ENCODE measurements around the gene GDF10. TPM values are rescaled to one million over a fixed set of nuclear protein-coding genes. Genes with fewer than 3 reads are reported as not detected.
A peak's percentile ranks its signal among the peaks of the same experiment; 100 is the strongest.

Gene GDF10
- total RNA-seq, 1 donor, result 1.1 TPM

DNA sequence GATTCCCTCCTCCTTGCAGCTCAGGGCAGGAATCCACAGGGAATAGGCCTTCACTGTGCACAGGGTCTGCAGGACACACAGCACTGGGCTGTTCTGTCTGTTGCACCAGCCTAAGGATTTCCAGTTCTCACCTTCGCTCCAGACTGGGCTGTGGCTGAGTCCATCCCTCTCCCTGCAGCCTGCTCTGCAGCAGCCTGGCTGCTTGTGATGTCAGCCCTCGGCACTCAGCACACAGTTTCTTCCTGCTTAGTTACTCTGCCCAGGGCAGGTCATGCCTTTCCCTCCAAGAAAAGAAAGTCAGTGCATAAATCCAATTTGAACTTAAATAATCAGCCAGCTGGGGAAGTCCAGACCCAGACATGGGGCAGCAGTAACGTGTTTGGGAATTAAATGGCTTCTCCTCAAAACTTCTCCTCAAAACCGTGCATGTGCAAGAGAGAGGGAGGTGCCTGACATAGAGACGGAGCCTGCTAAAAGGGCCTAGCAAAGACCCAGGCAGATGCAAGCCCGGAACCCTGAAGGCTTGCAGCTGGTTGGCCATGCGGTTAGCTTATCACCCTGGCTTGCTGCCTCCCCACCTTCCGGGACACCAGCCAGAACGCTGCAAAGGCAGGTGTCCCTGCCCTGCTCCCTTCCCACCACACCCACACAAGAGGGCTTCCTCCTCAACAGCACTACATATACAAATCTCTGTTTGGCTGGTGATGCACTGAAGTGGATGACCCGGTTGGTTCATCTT, 11.4 kb downstream of the GDF10 start:
- DNase-seq (ENCODE audit: low read depth in 2 of 3, low spot score in 2 of 3), result peak; percentile 31 to 57 (median 41)

DNA sequence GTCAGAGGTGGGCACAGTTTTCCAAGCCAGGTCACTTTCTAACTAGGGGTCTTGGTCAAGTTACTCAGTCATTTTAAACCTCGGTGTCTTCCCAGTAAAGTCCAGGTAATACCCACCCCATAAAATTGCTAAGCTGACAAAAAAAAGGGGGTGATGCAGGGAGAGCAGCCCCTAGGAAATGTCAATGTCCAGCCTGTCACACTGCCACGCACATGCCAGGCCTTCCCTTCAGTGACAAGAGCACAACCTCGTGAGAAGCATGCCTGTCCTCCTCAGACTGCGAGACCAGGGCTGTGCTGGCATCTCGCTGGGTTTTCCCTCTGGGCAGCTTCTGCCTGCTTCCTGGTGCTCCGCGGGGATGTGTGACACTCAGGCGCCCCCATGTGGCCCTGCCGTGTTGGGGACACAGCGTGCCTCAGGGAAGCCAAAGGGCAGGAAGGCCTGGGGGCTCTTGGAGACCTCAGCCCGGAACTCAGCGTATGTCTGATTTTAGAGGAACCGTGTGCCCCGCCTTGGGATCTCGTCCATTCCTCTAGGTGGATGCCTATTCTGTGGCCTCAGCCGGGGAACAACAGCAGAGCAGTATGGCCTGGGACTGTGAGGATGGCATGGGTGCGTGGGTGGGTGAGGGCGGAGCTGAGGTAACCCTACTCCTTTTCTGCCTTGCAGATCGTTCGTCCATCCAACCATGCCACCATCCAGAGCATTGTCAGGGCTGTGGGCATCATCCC, 12.1 kb downstream of the GDF10 start:
- DNase-seq (ENCODE audit: low read depth in 2 of 3, low spot score in 2 of 3), result peak; percentile 52 to 83 (median 74)

DNA sequence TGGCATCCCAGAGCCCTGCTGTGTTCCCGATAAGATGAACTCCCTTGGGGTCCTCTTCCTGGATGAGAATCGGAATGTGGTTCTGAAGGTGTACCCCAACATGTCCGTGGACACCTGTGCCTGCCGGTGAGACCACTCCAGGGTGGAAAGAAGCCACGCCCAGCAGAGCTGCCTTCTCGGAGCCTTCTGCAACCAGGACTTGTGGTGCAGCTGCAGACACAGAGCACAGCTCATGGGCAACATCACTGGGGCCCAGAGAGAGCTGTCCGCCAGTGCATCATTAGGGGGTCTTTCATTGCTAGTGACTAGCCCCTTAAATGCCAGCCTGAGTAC, 12.6 kb downstream of the GDF10 start:
- DNase-seq (ENCODE audit: low read depth in 2 of 3, low spot score in 2 of 3), result no peak

DNA sequence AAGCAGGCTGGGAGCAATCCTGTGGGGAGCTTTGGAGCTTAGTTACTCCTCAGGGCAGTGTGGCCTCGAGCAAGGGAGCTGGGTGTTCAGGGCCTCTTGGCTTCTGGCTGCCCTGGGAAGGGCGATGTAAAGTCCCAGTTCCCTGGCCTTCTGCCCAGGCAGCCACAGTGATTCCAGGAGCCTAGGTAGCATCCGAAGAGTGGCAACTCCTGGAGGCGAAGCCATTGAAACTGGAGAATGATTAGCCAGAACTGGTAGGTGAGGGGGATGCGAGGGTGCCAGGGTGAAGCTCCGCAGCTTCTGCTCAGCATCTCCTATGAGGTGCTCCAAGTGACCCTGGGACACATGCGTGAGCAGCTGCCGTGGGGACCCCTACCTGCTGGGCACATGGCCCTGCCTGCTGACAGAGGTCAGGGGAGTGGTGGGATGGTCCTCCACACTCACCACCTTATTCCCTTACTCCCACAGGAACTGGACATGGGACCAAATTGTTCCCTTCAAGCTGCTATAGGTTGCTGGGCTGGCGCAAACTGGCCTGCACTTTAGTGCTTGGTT, 14.5 kb downstream of the GDF10 start:
- DNase-seq (ENCODE audit: low read depth in 2 of 3, low spot score in 2 of 3), result no peak

DNA sequence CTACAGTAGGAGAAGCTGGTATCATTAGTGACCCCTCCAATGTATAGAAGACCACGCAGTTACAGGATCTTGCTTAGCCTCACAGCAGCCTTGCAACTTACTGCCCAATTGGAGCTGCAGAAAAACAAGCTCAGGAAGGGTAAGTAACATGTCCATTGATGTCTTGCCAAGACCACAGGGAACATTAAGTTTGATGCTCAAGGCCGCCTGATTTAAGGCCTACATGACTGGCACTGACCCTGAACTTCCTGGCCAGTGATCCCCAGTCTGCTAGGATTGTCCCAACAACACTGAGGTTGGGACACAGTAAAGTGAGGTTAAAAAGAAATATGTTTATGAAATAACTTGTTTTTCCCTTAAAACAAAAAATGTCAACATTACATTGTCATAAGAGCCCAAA, 15.4 kb downstream of the GDF10 start:
- DNase-seq (ENCODE audit: low read depth in 2 of 3, low spot score in 2 of 3), result no peak

DNA sequence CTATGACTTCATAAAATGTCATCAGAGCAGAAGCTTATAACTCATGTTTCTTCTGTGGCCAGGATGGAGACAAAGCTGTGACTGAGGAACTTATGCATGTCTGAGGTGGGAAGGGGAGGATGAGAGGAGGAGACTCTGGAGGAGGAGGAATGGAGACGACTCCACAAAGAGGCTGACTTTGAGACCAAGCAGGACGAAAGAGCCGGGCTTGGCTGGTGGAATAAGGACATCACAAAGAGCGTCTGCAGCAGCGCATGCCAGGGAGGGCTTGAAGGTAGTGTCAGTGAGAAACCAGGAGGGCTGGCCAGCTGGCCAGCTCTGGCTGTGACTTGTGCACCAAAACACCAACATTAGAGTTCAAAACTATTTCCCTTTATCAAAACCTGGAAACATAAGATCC, 16.1 kb downstream of the GDF10 start:
- DNase-seq (ENCODE audit: low read depth in 2 of 3, low spot score in 2 of 3), result no peak

DNA sequence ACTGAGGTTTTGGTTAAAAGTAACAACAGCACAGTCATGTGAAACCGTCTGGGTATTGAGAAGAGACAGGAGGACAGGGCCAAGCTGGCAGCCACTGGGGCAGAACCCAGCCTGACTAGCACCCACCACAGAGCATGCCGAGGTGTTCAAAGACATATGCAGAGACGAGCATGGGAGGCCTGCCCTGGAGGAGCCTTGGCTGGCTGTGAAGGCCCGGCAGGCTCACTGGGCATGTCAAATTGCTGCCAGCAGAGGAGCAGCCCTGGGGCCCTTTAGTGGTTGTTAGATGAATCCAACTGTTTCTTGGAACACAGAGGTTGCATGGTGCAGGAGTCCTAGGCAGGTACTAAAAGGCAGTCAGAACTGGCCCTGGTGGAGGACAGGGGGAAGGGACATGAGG, 17.3 kb downstream of the GDF10 start:
- DNase-seq (ENCODE audit: low read depth in 2 of 3, low spot score in 2 of 3), result no peak

DNA sequence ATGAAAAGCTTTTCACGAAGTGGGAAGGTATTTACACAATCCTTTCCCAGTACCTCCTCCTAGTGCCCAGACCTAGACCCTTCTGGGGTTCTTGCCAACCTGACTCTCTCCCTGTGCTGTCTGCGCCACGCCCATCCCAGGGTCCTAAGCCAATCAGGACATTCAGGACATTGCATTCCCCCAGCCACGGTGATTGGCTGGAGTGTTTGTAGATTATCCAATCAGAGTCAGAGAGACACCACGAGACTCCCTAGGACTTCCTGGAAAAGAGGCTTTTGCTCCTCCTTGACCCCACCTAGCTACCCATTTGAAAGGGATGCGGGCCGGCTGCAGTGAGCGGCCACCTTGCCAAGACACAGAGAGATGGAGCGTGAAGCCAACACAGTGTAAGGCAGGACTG, 18.7 kb downstream of the GDF10 start:
- no peak for DNase-seq (ENCODE audit: low read depth in 2 of 3, low spot score in 2 of 3)

DNA sequence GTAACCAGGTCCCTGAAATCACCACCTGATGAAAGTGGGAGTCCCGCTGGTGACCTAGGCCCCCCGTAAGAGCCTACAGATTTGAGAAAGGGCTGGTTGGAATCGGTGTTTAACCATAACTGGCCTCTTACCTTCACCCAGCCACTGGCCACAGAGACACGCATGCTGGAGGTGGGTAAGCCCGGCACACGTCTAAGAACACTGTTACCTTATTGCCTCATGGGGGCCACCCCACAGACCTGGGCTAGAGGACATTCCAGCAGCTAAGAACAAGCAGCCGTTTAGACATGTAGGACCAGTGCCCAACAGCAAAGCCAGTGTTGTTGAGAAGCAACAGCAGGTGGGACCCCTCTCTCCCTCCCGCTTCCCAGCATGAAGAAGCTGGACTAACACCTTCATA, 19.8 kb downstream of the GDF10 start:
- no peak for DNase-seq (ENCODE audit: low read depth in 2 of 3, low spot score in 2 of 3)

DNA sequence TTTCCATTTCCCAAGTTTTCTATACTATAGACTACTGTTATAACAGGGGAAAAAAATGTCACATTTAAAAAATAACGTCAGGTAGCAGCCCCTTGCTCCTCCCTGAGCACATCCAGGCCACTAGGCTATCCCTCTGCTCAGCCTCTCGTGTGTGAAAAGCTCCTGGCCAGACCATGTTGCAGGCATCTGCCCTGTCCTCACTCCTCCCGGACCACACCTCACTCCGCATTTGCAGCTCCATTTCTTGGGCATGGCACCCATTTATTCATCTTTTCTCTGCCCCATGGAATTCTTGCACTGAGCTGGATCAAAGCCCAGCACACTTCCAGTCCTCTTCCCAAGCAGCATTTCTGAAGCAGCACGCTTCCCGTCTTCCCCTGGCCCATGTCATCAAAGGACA, 20.8 kb downstream of the GDF10 start:
- DNase-seq (ENCODE audit: low read depth in 2 of 3, low spot score in 2 of 3), result no peak

DNA sequence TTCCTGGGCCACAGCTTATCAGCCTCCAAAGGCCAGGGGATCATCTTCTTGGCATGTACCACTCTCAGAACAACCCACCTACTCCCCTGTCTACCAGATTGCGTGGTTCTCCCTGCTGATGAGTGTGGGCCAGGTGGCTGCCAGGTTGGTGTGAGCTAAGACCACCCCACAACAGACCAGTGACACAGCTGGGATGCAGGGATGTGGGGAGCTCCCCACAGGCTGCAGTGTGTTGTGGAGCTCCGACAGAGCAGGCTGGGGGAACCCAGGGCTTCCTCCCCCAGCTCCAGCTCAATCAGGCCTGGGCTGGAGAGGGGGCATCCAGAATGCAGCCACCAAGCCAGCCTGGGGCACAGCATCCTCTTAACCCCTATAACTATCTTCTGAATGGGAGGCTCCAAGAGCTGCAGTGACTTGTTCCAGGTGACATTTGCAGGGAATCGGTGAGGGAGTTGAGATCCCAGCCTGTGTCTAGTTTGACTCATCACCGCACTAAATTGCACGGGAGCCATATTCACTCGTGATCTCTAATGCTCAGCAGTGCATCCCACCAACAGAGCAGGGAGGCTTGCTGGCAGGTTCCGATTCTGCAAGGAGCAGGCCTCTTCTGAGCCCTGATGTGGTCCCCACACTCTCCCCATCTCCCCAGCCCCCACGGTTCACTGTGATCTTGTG, 21.7 kb downstream of the GDF10 start:
- DNase-seq (ENCODE audit: low read depth in 2 of 3, low spot score in 2 of 3), result no peak

DNA sequence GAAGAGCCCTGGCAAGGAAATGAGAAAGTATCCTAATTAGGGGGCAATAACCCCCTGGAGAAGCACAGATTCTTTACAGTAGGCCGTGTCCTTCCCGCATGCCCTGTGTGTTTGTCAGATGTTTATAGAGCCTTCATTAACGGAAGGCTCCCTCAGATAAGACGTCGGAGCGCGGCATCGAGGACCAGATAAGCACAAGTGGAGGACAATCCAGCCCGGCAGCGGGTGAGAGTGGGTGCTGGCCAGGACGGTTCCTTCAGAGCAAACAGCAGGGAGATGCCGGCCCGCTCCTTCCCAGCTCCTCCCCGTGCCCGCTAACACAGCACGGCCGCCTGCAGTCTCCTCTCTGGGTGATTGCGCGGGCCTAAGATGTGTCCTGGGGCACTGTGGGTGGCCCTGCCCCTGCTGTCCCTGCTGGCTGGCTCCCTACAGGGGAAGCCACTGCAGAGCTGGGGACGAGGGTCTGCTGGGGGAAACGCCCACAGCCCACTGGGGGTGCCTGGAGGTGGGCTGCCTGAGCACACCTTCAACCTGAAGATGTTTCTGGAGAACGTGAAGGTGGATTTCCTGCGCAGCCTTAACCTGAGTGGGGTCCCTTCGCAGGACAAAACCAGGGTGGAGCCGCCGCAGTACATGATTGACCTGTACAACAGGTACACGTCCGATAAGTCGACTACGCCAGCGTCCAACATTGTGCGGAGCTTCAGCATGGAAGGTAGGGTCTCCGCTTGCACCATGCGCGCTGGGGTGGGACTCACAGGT, 22.5 kb downstream of the GDF10 start, which contains the start of gene GDF2:
Gene GDF2 (plus strand): TSS at position 155 of the 762 bp plus-strand sequence. CDS start 215 bp downstream, at position 370.
- no peak for DNase-seq (ENCODE audit: low read depth in 2 of 3, low spot score in 2 of 3)

DNA sequence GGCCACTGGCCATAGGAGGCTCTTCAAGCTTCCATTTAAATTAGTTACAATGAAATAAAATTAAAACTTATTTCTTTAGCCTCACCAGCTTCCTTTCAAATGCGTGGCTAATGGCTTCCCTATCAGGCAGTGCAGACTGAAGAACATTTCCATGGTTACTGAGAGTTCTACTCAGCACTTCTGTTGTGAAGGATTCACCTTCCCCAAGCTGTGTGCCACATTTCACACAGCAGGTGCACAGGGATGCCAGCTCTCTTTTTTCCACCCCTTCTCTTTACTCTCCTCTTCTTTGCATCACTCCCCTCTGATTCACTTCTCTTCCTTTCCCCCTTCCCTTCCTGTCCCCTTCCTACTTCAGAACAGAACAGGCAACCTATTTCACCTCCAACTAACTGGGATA, 23.1 kb downstream of the GDF10 start:
- DNase-seq (ENCODE audit: low read depth in 2 of 3, low spot score in 2 of 3), result no peak

DNA sequence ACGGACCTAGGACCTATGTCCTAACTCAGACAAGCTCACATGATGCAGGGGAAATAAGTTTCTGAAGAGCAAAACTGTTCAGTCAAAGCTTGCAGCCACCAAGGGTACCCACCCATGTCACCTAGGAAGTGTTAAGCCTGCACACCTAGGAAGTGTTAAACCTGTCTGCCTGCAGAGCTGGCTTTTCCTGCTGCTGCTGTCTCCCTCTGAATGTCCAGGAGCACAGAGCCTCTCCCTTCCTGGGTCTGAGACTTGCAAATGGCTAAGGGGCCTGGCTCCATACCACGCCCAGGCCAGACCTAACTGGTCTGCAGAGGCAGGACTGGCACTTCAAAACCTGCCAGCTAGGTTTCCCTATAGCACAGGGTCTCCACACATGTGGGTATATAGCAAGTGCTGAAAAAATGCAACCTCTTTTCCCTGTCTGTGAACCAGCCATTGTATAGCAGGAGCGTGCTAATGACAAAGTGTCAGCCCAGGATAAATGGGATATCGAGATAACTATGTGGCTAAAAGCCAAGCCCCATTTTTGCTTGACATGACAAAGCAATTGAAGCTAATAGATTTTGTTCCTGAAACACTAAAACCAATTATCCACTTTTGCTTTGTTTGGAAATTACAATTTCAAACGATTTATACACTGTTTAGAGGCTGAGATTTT, 23.8 kb downstream of the GDF10 start:
- no peak for DNase-seq (ENCODE audit: low read depth in 2 of 3, low spot score in 2 of 3)

DNA sequence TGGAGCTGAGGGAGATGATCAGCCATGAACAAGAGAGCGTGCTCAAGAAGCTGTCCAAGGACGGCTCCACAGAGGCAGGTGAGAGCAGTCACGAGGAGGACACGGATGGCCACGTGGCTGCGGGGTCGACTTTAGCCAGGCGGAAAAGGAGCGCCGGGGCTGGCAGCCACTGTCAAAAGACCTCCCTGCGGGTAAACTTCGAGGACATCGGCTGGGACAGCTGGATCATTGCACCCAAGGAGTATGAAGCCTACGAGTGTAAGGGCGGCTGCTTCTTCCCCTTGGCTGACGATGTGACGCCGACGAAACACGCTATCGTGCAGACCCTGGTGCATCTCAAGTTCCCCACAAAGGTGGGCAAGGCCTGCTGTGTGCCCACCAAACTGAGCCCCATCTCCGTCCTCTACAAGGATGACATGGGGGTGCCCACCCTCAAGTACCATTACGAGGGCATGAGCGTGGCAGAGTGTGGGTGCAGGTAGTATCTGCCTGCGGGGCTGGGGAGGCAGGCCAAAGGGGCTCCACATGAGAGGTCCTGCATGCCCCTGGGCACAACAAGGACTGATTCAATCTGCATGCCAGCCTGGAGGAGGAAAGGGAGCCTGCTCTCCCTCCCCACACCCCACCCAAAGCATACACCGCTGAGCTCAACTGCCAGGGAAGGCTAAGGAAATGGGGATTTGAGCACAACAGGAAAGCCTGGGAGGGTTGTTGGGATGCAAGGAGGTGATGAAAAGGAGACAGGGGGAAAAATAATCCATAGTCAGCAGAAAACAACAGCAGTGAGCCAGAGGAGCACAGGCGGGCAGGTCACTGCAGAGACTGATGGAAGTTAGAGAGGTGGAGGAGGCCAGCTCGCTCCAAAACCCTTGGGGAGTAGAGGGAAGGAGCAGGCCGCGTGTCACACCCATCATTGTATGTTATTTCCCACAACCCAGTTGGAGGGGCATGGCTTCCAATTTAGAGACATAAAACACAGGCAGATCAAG, 25.6 kb downstream of the GDF10 start:
- DNase-seq (ENCODE audit: low read depth in 2 of 3, low spot score in 2 of 3), result no peak

DNA sequence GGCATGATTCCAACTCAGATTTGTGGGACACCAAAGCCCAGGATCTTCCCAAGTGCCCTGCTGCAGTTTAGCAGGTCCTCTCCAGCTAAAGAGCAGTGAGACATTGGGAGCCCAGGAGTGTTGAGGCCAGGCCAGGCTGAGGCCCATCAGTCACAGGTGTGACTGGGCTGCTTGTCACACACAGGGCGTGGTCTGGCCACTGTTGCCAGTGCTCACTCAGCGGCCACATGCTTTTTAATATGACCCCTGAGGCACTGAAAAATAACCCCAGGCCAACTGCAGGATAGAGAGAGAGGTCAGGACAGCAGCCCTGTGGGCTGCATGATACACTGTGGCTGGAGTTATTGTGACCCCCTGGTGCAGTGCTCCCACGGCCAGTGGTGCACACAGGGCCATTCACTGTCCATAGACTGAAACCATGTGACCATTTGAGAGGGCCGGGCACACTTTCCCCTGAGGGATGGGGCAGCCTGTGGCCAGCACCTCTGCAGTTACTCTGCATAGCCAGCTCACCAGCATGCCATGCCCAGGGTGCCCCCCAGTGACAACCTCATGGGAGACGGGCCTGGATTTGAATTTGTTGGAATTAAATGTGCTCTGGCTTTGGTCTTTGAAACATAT, 26.4 kb downstream of the GDF10 start:
- no peak for DNase-seq (ENCODE audit: low read depth in 2 of 3, low spot score in 2 of 3)

DNA sequence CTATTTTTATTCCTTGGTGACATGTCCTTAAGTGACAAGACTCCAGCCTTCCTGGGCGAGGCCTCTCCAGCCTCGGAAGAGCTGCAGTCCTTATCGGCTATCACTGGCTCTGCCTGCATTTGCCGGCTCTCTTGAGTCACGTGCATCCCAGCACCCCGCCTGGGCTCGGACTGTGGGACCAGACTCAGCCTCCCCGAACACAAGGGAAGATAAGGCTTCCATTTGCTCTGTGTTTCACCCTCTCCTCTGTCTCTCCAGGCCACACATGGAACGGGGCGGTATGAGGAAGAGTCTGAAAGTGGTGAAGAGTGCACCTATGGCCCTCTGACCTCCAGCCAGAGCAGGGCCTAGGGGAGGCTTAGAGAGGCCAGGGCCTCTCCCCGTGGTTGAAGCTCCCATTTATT, 26.9 kb downstream of the GDF10 start:
- no peak for DNase-seq (ENCODE audit: low read depth in 2 of 3, low spot score in 2 of 3)

DNA sequence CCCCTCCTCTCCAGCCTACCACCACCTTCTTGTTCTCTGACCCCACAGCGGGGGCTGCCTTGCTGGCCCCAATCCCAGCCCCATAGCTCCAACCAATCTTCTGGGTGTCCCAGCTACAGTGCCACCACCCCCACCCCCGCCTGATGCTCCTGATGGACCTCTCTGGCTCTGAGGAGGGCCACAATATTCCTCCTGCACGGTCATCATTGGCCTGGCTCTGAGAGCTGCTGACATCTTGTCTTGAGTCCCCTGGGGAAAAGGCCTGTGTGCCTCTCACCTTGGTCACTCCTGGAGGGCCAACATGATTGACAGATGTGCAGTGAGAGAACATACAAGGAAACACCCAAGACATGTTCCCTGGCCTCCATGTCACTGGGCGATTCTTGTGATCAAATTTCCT, 29.9 kb downstream of the GDF10 start:
- DNase-seq (ENCODE audit: low read depth in 2 of 3, low spot score in 2 of 3), result no peak

DNA sequence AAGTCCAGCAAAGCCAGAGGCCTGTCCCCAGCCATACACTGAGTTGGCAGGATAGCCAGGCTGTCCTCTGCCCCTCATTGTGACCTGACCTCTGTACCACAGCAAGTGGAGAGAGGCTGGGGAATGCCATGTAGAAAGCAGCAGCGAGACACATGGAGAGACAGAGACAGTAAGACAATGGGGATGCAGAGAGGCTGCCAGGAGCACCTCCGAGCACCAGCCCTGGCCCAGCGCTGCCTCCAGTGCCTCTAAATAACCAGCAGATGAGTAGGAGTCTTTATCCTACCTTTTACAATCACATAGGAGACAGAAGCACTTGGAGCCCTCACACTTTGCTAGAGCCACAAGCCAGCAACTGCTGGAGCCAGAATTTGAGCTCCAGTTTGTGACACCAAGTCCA, 30.4 kb downstream of the GDF10 start:
- no peak for DNase-seq (ENCODE audit: low read depth in 2 of 3, low spot score in 2 of 3)

Data from hematopoietic multipotent progenitor cell (in vitro differentiated cells).